NCI-H2227 (cell line): ENCODE measurements around the gene CDC14A.
A peak's percentile ranks its signal among the peaks of the same experiment; 100 is the strongest.

Source experiments
- DNase-seq: peaks from one replicate; lab custom pipeline; 2025; ENCODE audit not compliant: unreplicated experiment; lab: John Stamatoyannopoulos, UW

CDC14A gene

DNA sequence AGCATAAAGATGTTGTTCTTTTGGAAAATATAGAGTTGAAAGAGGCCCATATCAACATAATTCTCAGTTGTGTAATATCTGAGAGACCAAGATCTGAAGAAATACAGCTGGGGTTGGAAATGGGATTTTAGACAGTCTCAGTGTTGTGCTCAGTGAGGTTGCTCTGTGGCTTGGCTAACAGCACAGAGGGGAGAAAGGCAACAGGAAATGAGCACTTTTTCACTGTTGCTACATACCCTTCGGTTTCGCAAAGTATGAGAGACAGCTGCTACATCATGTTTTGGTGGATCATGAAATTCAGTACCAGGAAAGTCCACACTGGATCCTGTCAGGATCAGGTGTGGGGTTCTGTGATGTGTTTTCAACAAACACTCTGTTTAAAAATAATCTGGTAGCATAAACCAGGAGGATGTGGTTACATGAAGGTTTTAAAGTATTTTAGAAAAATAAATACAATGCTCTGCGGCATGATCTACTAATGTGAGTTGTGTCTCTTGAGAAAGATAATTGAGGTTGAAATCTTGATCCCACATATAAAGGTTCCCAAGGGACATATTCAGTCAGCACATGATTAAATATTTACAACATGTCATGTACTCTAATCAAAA, 178.7 kb downstream of the CDC14A start:
- DNase-seq: no peak

DNA sequence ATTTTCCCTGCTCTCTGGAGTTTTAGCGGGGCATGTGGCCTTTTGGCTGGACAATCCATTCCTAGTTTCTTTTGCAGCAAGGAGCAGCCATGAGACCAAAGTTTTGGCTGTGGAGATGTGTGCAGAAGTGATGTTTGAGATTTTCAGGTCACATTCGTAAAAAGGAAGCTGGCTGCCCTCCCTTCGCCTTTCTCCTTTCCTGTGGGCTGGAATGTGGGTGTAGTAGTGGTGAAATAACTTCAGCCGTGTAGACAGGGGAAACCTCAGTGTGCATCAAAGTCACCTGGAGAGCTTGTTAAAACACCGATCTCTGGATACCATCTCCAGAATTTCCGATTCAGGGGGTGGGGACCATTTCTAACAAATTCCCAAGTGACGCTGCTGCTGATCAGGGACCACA, 180.3 kb downstream of the CDC14A start:
- no peak for DNase-seq

DNA sequence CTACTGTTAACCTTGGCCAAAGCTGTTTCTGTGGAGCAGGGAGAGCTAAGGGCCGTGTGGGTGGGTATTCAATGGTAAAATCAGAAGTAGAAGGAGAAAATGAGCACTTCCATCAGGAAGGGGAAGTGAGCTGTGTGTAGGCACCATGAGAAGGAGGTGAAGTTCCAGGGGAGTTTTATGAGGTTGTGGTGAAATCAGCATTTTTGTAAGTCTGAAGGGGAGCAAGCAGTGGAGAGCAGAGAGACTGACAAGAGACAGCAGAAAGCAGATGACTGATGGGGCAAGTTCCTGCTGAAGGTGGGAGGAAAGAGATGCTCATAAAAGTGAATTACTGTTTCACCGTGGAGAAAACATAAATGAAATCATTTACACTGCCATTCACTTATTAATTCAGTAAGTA, 183.0 kb downstream of the CDC14A start:
- no peak for DNase-seq

DNA sequence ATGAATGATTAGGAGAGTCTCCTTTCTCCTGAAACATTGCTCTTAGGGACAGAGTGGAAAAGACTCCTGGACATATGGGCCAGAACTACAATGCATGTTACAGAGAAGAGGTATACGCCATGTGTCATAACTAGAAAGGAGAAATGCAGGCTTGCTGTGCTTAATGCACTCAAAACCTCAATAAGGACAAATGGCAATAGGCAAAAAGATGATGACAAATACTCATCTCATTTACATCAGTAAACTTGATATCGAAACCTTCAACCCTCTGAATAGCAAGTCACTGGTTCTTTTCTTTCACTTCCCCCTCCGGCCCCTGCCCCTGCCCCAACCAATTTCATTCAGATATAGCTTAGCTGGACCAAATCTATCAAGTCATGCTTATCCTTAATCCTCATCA, 183.7 kb downstream of the CDC14A start:
- DNase-seq: no peak

DNA sequence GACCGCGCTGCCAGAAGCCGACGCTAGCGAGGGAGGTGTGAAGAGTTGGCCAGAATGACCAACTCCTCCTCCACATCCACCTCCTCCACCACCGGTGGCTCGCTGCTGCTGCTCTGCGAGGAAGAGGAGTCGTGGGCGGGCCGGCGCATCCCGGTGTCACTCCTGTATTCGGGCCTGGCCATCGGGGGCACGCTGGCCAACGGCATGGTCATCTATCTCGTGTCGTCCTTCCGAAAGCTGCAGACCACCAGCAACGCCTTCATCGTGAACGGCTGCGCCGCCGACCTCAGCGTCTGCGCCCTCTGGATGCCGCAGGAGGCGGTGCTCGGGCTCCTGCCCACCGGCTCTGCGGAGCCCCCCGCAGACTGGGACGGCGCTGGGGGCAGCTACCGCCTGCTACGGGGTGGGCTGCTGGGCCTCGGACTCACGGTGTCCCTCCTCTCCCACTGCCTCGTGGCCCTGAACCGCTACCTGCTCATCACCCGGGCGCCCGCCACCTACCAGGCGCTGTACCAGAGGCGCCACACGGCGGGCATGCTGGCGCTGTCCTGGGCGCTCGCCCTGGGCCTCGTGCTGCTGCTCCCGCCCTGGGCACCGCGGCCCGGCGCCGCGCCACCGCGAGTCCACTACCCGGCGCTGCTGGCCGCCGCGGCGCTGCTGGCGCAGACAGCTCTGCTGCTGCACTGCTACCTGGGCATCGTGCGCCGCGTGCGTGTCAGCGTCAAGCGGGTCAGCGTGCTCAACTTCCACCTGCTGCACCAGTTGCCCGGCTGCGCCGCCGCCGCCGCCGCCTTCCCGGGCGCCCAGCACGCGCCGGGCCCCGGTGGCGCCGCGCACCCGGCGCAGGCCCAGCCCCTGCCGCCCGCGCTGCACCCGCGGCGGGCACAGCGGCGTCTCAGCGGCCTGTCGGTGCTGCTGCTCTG, 186.9 kb downstream of the CDC14A start:
- DNase-seq: peak; percentile 50

DNA sequence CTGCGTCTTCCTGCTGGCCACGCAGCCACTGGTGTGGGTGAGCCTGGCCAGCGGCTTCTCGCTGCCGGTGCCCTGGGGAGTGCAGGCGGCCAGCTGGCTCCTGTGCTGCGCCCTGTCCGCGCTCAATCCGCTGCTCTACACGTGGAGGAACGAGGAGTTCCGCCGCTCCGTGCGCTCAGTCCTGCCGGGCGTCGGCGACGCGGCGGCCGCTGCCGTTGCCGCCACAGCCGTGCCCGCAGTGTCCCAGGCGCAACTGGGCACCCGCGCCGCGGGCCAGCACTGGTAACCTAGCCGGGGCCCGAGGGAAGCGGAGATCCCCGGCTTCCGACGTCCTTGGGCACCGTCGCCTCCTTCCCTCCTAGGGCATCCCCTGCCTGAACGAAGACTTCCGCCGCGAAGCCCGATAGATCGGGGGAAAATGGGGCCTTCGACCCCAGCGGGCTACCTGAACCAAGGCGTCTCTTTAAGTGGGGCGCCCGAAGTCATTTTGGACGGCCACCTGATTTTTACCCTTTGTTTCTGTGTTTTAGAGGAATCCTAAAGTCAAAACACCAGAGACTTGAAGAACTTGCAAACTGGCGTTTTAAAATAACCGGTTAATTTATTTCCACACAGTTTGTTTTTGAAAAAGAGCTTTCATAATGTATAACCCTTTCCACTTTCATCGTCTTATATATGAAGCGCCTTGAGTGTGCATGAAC, 187.7 kb downstream of the CDC14A start:
- peak; percentile 50 for DNase-seq

DNA sequence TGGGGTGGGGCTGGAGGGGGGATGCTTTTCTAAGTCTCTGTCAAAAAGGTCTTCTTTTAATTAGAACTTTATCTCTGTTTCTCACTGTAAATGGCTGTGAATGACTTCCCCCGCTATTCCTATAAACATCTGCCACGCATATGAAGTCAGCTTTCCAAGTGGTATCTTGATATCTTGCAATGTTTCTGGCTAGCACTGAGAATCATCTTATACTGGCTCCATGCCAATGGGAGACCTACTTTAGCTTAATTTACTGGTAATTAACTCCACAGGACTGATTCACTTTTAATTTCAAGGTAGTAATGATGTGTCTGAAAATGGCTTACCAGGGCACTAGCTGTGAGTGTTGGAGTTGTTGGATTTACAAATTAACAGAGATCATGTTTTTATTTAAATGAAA, 190.0 kb downstream of the CDC14A start:
- DNase-seq: no peak

DNA sequence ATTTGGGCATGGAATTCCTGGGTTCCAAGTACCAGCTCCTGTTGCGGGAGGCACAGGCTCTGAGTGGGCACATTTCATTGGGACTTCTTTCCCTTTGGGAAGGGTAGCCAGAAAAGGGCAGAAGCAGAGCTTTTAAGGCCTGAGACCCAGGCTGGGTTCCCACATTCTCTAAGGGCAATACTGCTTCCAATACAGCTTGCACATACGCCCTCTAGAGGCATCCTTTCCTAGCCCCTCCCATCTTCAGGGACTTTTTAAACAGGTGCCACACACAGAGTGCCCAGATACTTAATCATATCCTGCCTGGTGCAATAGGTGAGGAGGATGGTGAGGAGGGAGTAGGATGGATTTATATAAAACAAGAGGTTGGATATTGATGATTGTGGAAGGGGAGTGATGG, 191.3 kb downstream of the CDC14A start:
- DNase-seq: no peak

DNA sequence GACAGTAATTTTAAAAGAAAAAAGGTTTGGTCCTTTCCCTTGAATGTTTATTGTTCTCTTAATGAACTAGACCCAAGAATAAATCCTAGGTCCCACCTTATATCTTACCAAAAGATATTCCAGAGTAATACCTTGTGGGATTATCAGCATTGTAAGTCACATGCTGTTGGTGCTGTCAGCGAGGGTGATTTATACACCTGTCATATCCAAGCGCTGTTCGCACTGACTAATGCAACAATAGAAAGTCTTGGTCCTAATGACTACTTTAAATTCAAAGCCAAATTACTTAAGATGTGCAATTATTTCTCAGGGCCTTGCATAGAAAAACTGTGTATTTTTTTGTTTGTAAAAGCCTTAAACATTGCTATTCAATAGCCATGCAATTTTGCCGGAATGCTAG, 192.5 kb downstream of the CDC14A start:
- no peak for DNase-seq

DNA sequence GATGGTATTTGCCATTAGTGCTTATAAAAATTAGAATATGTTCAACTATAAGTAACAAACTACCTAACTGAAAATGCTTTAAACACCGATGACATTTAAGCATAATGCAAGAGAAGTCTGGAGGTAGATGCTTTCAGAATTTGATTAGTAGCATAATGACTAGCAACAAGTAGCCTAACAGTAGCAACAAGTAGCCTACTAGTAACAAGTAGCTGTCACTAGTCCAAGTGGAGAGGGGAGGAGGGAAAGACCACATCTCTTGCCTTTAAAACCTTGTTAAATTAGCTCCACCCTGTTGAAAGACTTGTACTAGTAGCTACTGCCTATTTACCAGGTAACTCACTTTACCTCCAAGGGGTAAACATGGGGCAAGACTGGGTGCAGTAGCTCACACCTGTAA, 193.5 kb downstream of the CDC14A start:
- no peak for DNase-seq

DNA sequence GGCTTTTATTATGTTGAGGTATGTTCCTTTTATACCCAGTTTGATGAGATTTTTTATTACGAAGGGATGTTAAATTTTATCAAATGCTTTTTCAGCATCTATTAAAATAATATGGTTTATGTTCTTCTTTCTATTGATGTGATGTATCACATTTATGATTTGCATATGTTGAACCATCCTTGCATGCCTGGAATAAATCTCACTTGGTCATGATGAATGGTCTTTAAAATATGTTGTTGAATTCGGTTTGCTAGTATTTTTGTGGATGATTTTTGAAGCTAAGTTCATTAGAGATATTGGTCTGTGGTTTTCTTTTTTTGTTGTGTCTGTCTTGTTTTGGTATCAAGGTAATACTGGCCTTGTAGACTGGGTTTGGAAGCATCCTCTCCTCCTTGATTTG, 199.7 kb downstream of the CDC14A start:
- no peak for DNase-seq

DNA sequence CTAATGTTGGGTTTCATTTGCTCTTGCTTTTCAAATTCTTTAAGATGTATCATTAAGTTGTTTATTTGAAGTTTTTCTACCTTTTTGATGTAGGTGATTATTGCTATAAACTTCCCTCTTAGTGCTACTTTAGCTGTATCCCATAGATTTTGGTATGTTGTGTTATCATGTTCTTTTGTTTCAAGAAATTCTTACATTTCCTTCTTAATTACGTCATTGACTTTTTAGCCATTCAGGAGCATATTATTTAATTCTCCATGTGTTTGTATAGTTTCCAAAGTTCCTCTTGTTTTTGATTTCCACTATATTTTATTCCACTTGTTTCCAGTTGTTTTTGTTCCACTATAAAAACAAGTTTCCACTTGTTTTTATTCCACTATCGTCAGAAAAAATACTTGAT, 200.6 kb downstream of the CDC14A start:
- no peak for DNase-seq

DNA sequence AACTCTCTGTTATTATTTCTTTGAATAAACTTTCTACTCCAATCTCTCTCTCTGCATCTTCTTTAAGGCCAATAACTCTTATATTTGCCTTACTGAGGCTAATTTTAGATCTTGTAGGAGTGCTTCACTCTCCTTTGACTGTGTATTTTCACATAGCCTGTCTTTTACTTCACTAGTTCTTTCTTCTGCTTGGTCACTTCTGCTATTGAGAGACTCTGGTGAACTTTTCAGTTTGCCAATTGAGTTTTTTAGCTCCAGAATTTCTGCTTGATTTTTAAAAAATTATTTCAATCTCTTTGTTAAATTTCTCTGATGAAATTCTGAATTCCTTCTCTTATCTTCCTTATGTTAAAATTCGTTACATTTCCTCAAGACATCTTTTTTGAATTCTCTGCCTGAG, 203.9 kb downstream of the CDC14A start:
- DNase-seq: no peak

DNA sequence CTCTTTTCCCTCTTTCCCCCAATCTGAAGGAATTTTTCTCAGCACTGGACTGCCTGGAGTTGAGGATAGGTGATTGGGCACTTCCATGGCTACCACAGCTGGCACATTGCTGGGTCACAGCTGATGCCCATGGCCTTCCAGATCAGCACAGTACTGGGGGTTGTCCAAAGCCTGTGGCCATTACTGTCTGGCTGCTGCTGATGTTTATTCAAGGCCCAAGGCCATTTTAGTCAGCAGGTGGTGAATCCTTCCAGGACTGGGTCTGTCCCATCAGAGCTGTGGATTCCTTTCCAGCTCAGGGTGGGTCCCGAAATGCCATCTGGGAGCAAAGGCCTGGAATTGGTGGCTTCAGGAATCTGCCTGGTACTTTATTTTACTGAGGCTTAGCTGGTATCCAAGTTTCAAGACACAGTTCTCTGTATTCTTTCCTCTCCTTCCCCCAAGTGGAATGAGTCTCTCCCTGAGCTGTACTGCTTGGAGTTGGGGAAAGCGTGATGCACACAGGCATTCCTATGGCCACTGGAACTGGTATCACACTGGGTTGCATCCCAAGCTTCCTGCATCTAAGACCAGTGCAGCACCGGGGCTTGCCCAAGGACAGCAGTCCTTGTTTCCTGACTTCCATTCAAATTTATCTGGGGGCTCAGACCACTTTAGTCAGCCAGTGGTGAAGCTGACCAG, 204.8 kb downstream of the CDC14A start:
- DNase-seq: no peak

DNA sequence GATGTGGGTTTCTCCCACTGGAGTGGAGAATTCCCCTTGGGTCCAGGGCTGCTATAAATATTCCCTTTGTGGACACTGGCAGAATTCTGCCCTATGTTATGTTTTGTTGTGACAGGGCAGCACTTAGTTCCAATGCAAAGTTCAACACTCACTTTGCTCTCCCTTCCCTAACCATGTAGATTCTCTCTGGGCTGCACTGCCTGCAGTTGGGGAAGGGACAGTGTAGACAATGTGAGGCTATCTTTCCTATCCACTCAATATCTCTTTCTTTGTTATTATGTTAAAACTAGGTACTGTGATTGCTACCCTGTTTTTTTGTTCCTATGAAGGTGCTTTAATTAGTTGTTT, 205.3 kb downstream of the CDC14A start:
- DNase-seq: no peak

DNA sequence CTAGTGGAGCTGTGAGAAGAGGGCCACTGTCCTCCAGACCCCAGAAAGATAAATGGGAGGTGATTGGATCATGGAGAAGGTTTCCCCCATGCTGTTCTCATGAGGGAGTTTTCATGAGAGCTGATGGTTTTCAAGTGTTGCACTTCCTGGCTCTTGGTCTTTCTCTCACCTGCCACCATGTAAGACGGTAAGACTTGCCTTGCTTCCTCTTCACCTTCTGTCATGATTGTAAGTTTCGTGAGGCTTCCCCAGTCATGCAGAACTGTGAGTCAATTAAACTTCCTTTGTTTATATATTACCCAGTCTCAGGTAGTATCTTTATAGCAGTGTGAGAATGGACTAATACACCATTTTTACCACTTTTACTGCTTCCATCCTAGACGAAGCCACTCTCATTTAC, 213.2 kb downstream of the CDC14A start:
- no peak for DNase-seq

DNA sequence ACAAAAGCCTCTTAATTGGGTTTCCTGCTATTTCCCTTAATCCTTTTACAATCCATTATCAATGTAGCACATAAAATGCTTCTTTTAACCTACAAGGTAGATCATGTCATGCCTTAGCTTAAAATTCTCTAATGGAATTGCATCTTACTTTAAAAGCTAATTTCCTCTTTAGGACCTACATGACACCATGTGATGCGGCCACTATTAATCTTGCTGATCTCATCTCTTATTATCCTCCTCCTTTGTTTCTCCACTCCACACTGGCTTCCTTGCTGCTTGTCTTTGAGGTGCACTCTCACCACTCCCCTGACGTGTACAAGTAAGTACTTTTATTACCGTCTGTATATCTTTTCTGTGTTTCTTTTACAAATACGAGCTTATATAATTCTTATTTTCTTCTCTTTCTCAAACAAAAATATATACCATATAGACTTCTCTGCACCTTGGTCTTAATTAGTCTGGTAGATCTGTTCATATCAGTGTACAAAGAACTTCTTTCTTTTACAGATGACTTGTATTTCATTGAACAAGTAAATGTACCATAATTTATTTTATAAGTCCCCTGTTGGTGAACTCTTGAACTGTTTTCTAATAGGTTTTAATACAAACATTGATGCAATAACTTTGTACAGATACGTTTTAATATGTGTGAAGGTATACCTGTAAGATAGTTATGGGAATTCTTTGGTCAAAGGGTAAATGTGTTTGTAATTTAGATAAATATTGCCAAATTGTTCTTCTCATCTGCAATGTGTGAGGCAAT, 213.8 kb downstream of the CDC14A start:
- DNase-seq: no peak

DNA sequence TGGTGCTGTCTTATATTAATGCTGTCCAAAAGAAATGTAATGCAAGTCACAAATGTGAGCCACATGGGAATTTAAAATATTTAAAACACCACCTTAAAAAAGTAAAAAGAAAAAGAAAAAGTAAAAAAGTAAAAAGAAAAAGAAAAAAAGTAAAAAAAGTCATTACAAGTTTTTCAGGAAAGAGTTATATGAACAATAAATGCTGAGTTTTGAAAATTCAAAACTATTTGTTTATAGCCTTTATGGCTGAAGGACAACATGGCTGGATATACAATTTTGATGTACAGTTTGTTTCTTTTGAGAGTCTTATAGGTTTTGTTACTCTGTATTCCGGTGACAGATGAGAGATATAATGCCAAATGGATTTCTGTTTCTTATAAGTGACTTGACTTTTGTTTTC, 214.8 kb downstream of the CDC14A start:
- DNase-seq: no peak
